Astrocyte (in vitro differentiated cells and primary cell): Measurements from ENCODE around the gene SMARCA2.

Experiments used
- CTCF ChIP-seq: IDR thresholded peaks from 2 replicates; pipeline ENCODE4 v1.5.1; 2011; ENCODE audit warnings: low read depth, mild to moderate bottlenecking, inconsistent platforms, low read length, moderate library complexity; ENCODE audit not compliant: insufficient read depth
- EZH2 ChIP-seq: IDR thresholded peaks from 2 replicates; pipeline ENCODE4 v1.6.1; 2012; ENCODE audit warnings: mild to moderate bottlenecking, low read length, inconsistent platforms; ENCODE audit not compliant: insufficient read depth

- TF ChIP-seq CTCF (no peak), EZH2 (no peak)
These were observed 36.2 kb upstream of the SMARCA2 start for GRCh38 chr9:1978941-1979340.
